ENCODE results near the gene PRR30. TPM values are rescaled to one million over a fixed set of nuclear protein-coding genes. Genes with fewer than 3 reads are reported as not detected.

PRR30 gene
- not detected in 2 replicates for total RNA-seq

GRCh38 chr2:27139310-27139709, at the start of gene PRR30:
TSS of gene PRR30 (minus strand) at chr2:27139410. CDS start at chr2:27138329, 1,081 bp downstream.

GRCh38 chr2:27148801-27149439, 9.7 kb upstream of the PRR30 start, which contains the start of gene TCF23:
TSS of gene TCF23 (plus strand) at chr2:27149004. CDS start at chr2:27149134, 130 bp downstream.

GRCh38 chr2:27133905-27134780, 5.1 kb downstream of the PRR30 start, which contains the start of gene PREB:
TSS of gene PREB (minus strand) at chr2:27134636. CDS start at chr2:27134421, 215 bp downstream.

GRCh38 chr2:27123302-27124150, 15.7 kb downstream of the PRR30 start, which contains the start of gene ABHD1:
TSS of gene ABHD1 (plus strand) at chr2:27123815. CDS start at chr2:27123949, 134 bp downstream.

GRCh38 chr2:27118525-27119329, 20.5 kb downstream of the PRR30 start, which contains the start of gene CGREF1:
TSS of gene CGREF1 (minus strand) at chr2:27119128. CDS start at chr2:27104366, 14,762 bp downstream.

Other genes starting within 250 kb of the PRR30 start
- 3.1 and 6.0 TPM in 2 replicates for gene MAPRE3, start 168.8 kb downstream of the PRR30 start, total RNA-seq
- 43.7 and 46.0 TPM in 2 replicates for gene TMEM214, start 106.4 kb downstream of the PRR30 start, total RNA-seq
- gene AGBL5, start 87.7 kb downstream of the PRR30 start, total RNA-seq = 12.6 and 14.9 TPM in 2 replicates
- 558 and 652 TPM in 2 replicates for gene OST4, start 67.8 kb downstream of the PRR30 start, total RNA-seq
- 273 and 388 TPM in 2 replicates for gene EMILIN1, start 60.8 kb downstream of the PRR30 start, total RNA-seq
- gene KHK, start 52.6 kb downstream of the PRR30 start, total RNA-seq = 1.3 TPM in 1 of 2 replicates, not detected in the other
- gene CGREF1, start 20.3 kb downstream of the PRR30 start, total RNA-seq = 11.6 and 28.2 TPM in 2 replicates
- not detected in 2 replicates for gene ABHD1, start 15.6 kb downstream of the PRR30 start, total RNA-seq
- gene PREB, start 4.8 kb downstream of the PRR30 start, total RNA-seq = 65.2 and 72.1 TPM in 2 replicates
- gene TCF23, start 9.6 kb upstream of the PRR30 start, total RNA-seq = under 0.01 TPM in 1 of 2 replicates, not detected in the other
- gene ATRAID, start 72.6 kb upstream of the PRR30 start, total RNA-seq = 148 and 204 TPM in 2 replicates
- 7.6 and 13.0 TPM in 2 replicates for gene SLC5A6, start 72.9 kb upstream of the PRR30 start, total RNA-seq
- gene CAD, start 78.0 kb upstream of the PRR30 start, total RNA-seq = 22.9 and 29.3 TPM in 2 replicates
- gene SLC30A3, start 123.6 kb upstream of the PRR30 start, total RNA-seq = not detected in 2 replicates
- not detected in 2 replicates for gene DNAJC5G, start 136.0 kb upstream of the PRR30 start, total RNA-seq
- gene TRIM54, start 143.0 kb upstream of the PRR30 start, total RNA-seq = not detected in 2 replicates
- gene UCN, start 169.0 kb upstream of the PRR30 start, total RNA-seq = 1.3 and 4.5 TPM in 2 replicates
- gene MPV17, start 183.7 kb upstream of the PRR30 start, total RNA-seq = 69.1 and 102 TPM in 2 replicates
- gene GTF3C2, start 217.4 kb upstream of the PRR30 start, total RNA-seq = 31.6 and 44.4 TPM in 2 replicates
- 29.2 and 31.3 TPM in 2 replicates for gene EIF2B4, start 230.9 kb upstream of the PRR30 start, total RNA-seq
- gene SNX17, start 231.2 kb upstream of the PRR30 start, total RNA-seq = 148 and 159 TPM in 2 replicates
- gene ZNF513, start 241.3 kb upstream of the PRR30 start, total RNA-seq = 4.0 and 6.2 TPM in 2 replicates